GM11168 (cell line): ENCODE measurements around the gene COPS9.

Experiments used
- in situ Hi-C: fragments of 300-500 bp; cut with MboI; formaldehyde crosslinking; loops from one replicate; pipeline ENCODE4 v1.12.0; 2022; ENCODE audit warnings: low sequenced_read_pairs; ENCODE audit not compliant: unreplicated experiment

The COPS9 gene

DNA sequence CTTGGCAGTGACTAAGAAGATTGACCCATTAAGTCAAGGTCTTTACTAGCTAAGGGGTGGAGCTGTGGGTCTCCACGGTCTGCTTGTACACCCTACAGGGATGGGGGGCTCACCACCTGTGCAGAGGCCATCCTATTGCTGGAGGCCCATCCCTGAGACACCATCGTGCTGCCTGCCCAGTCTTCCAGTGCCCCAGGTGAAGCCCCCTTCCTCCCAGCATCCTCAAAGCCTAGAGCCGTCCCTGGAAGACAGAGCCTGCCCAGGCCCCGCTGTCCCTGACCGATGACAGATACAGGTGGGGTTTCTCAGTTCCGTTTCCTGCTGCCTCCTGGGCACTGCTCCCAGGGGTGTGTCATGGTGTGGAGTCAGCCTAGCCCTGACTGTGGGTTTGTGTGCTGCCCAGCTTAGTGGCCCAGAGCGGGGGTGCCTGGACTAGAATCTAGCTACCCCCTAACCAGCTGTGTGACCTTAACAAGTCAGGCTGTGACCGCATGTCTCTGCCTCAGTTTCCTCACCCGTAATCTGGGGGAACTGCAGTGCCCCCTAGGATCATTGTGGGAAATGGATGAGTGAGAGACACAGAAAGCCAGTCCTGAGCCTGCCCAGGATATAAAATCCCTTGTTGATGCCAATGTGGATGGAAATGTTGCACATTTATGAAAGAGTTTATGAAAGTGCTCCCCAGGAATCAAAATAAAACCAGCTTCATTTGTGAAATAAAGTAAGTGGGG lies 2.3 kb upstream of the COPS9 start:
- in situ Hi-C loops = no loop called here

DNA sequence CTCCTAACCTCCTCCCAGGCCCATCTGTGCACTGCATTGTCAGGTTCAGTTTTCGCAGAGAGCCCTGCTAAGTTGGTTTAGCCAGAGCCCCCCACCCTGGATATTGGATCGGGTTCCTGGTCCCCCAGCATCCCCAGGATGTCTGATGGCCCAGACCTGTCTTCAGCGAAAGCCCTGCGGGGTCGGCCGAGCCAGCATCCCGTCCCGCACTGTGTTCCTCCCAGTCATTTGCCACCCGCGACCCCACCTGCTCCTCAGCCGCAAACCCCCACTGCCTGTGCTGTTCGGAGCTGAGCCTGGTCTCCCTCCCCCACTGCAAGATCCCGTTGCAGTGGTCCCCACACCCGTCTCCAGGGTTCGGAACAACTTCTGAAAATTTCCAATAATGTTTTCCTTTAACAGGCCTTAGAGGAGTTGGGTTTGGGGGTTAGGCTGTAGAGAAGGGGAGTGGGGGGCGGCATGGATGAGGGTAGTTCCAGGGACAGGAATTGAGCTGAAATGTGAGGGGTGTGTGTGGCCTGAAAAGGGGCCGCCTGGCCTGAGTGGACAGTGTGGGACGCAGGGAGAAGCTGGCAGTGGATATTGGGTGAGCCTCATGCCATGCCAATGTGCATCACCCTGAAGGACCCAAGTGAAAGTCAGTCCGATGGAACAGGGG lies 1.6 kb upstream of the COPS9 start:
- in situ Hi-C loops = no loop called here

DNA sequence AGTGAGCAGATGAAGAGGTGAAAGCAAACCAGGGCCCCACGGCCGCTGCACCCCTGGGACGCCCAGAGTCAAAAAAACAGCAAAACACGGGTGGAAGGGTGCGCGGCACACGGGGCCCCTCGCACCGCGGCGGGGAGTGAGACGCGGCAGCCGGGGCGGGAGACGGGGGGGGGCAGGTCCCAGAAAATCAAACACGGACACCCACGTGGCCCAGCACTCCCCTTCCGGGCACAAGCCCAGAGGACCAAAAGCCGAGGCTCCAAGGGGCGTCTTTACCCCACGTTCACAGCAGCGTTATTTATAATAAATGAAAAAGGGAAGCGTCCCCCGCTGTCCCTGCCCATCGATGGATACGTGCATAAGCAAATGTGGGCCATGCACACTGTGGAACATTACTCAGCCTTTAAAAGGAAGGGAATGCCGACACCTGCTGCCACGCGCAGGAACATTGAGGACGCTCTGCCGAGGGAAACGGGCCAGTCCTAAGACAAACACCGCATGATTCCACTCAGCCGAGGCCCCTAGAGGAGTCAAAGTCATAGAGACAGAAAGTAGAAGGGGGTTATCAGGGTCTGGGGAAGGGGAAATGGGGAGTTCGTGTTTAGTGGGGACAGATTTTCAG lies 677 bp upstream of the COPS9 start:
- in situ Hi-C loops = no loop called here

DNA sequence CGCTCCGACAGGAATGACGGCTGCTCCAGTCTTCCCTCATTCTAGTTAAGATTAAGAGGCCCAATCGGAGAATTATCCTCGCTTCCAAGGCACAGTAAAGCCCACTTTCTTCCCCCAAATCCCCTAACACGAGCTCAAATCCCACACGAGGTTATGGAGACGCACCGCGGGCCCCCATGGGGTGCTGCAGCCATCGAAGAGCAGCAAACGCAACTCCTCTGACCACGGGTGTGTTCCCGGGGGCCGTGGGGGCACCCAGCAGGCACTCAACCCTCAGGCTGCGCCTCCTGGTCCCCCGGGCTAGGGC lies 446 bp downstream of the COPS9 start:
- in situ Hi-C loops = no loop called here

DNA sequence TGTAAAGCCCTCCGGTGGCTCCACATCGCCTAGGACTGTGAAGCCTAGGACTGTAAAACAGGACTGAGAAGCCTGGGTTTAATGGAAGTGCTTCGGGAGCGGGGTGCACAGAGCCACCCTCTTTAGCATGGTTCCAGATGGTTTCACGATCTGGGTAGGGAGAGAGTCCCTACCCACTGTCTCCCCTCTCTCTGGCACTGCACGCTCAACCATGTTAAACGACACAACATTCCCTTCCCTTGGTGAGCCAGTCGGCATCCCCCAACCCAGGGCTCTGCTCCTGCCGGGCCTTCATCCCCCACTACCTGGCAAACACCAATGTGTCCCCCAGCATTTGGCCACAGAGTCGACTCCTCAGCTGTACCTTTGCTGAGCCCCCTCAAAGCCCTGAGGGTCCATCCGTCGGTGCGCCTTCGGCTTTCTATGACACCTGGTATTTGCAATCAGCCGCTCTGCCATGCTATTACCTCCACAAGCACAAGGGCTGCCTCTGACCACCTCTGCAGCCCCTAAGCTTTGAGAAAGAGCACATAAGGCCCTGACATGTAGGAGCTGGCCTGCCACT lies 1.1 kb downstream of the COPS9 start:
- in situ Hi-C loops = no loop called here

- in situ Hi-C loops = no loop called here
These were observed 1.6 kb downstream of the COPS9 start for GRCh38 chr2:240134466-240134865.

DNA sequence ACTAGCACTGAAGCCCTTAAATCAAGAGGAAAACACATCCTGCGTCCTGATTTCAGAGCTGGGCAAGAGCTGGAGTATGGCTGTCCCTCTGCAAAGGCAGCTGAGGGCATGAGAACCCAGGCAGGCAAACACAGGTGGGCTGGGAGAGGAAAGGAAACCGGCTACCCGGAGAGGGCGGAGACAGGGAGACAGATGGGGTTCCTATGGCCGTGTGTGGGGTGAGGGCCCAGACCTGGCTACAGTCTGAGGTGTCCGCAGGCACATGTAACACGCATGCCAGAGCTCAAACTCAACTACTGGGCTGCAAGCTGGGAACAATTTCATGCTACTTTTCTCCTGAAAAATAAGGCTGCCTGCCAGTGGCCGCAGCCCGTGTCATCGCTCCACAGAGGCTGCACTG lies 2.7 kb downstream of the COPS9 start:
- in situ Hi-C loops = no loop called here

DNA sequence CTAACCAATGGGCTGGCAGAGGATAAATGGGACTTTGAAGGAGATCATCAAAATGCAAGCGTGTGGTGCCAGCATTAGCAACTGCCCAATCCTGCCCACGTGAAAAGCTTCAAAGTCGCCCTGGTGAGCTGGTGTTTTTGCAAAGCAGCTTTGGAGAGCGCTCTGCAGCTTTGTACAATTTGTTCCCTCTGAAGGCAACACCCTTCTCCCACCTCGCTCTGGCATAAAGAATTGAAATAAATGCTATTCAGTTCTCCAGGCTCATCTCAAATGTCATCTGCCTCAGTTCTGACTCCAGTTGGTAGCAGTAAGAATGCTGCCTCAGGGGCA lies 3.5 kb downstream of the COPS9 start:
- in situ Hi-C loops = no loop called here

- in situ Hi-C loops = no loop called here
These were observed 4.0 kb downstream of the COPS9 start for GRCh38 chr2:240131941-240132650.

DNA sequence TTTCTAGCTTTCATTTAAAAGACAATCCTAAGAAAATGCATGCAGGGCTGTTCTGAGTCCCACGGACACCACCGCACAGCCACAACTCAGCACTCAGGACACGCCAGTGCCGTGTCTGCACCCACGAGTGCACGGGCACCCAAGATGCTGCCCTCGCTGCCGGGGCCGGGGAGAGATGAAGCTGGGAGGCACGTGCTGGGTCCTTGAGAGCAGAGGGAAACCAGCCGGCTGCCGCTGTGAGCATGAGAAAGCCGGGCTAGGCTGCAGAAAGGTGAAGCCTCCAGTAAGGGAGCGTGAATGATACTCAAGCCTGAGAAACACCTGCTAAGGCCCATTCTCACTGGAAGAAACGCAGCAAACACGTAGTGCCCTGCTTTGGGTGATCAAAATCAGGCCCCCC lies 4.8 kb downstream of the COPS9 start:
- in situ Hi-C loops = no loop called here

GRCh38 chr2:240130393-240131195 lies 5.5 kb downstream of the COPS9 start:
- in situ Hi-C loops = no loop called here

DNA sequence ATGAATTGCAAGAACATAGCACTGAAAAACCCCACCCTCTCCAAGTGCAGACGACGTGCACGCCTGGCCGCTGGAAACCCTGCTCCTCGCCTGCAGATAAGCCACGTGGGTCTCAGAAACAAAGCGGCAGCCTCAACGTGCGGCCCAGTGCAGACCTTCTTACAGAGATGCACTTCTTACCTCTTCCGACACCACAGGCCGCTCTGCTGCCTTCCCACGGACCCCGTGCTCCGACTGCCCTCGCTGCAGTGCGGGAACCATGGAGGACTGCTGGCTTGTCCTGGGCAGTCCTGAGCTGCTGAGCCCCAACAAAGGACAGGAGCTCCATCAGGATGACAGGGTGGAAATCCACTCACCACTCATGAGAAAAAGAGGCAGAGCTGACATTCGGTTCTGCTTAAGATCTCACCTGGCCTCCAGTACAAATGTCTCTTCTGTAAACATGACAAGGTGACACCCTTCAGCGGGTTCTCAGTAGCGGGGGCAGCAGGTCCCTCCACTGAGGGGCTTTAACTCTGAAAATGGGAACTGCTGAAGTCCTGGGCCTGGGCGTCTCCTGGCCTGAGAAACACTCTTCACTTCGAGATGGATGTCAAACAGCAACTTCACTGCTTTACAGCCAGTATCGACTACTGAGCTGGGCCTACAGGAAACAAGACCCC lies 6.2 kb downstream of the COPS9 start:
- in situ Hi-C loops = no loop called here

GRCh38 chr2:240129311-240129710 lies 6.8 kb downstream of the COPS9 start:
- in situ Hi-C loops = no loop called here

- in situ Hi-C loops = no loop called here
These were observed 7.4 kb downstream of the COPS9 start for GRCh38 chr2:240128608-240129145.

DNA sequence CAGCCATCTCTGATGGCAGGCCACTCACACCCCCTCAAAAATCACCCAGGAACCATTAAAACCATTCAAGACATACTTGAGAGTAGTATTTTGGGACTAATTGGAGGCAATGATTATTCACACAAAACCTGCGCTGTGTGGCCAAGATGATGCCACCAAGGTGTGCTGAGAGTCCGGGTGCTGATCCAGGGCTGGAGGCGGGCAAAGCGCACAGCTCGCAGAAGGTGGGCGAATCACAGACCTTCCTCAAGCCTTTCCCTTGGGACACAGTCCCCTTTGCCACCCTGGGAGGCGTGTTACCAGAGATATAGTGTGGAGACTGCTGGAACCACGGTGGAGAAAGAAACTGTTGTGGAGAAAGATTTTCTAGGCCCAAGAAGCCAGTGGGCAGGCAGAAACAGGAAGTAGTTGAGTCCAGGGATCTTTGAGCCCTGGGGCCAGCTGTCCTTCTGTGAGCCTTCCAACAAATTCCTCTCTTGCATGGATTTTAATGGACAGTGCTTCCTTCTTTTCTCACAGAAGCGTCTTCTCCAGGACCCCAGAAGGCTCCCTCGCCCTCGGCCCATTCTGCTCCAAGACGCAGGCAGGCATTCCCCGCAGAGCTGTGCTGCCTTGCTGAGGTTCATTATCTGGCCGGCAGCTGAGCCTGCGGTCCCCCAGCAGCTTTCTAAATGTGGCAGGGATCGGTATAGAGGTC lies 8.0 kb downstream of the COPS9 start:
- in situ Hi-C loops = no loop called here

DNA sequence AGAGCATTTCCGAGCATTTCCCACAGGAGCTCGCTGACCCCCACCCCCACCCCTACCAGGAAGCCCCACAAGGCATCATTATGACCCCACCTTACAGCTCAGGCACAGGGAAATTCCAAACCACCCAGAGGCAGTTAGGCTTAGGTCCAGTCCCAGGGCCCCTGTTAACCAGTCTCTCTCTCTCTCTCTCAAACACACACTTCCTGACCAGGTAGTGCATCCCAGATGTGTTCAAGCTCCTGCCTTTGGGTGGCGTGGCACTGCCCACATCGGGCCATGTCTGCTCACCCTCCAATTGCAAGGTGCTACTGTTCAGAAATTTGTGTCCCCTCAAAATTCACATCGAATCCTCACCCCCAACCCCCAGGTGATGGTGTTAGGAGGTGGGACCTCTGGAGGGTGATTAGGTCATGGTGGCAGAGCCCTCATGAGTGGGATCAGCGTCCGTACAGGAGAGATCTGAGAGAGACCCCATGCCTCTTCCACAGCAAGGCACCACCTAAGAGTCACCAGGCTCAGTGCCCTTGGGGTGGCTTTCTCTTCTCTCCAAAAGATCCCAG lies 8.8 kb downstream of the COPS9 start:
- in situ Hi-C loops = no loop called here

DNA sequence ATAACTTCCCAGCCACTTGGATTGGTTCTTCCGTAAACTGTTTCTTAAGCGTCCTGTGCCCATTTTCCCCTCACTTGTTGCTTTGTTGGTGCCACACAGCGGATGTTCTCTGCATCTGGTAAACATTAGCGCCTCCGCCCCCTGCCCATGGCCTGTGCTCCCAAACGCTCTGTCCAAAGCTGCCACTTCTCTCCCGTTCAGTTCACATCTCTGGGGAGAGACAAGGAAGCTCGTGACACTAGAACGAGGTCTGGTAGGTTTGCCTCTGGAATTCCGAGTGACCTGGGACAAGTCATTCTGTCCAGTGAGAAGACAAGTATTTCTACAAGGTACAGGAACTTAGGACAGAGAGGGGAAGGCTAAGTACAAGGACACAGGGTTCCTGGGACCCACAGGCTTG lies 9.4 kb downstream of the COPS9 start:
- in situ Hi-C loops = no loop called here

- in situ Hi-C loops = no loop called here
These were observed 10.4 kb downstream of the COPS9 start for GRCh38 chr2:240125742-240126141.

- in situ Hi-C loops = no loop called here
These were observed 11.5 kb downstream of the COPS9 start for GRCh38 chr2:240124651-240125030.
